ENCODE results near the gene BFSP2.

The BFSP2 gene, protein sequence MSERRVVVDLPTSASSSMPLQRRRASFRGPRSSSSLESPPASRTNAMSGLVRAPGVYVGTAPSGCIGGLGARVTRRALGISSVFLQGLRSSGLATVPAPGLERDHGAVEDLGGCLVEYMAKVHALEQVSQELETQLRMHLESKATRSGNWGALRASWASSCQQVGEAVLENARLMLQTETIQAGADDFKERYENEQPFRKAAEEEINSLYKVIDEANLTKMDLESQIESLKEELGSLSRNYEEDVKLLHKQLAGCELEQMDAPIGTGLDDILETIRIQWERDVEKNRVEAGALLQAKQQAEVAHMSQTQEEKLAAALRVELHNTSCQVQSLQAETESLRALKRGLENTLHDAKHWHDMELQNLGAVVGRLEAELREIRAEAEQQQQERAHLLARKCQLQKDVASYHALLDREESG
- 0 to 0.46 (median 0.19) reads per million in 4 donors for total RNA-seq

DNA sequence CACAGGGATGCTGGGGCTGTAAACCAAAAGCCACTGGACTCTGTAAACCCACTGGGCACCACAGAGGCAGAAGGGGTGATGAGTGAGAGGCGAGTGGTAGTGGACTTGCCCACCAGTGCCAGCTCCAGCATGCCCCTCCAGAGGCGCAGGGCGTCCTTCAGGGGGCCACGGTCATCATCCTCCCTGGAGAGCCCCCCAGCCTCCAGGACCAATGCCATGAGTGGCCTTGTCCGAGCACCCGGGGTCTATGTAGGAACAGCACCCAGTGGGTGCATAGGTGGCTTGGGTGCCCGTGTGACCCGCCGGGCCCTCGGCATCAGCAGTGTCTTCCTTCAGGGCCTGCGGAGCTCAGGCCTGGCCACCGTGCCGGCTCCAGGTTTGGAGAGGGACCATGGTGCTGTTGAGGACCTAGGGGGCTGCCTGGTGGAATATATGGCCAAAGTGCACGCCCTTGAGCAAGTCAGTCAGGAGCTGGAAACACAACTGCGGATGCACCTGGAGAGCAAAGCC, at the start of gene BFSP2:
BFSP2 (plus strand) TSS at position 51 of the 510 bp plus-strand sequence; CDS start at position 79, 28 bp downstream.
- no peak for DNase-seq

DNA sequence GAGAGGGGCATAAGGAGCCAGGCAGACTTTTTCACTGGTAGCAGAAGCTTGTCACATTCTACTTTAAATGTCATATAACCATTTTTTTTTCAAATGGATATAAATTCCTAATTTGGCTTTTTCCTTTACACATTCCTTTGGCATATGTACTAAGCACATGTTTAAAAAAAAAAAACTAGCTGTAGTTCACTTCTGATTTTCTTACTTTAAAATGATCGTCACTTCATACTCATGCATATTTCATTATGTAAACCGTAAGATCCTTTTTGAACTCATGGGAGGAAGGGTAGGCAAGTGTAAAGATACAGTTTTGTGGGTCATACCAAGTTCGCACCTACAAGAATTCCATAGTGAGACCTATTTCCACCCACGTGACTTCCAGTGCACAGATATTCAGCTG, 45.1 kb upstream of the BFSP2 start:
- no peak for DNase-seq

DNA sequence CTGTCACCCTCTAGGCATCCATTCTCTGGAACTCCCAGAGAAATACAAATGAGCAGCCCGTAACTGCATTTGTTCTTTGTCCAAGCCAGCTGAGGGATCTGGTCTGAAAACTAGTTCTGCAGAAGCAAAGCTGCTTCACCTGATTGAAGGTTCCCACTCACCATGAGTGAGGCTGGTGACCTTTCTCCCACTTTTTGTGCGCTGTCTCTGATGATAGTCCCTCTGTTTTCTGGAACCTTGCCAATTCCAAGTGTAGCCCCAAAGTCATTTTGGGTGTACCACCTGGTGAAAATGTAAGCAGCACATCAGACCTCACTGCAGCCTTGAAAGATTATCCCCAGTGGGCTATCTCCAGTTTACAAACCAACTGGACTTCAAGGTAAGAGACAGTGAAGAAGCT, 39.4 kb upstream of the BFSP2 start:
- DNase-seq = no peak

DNA sequence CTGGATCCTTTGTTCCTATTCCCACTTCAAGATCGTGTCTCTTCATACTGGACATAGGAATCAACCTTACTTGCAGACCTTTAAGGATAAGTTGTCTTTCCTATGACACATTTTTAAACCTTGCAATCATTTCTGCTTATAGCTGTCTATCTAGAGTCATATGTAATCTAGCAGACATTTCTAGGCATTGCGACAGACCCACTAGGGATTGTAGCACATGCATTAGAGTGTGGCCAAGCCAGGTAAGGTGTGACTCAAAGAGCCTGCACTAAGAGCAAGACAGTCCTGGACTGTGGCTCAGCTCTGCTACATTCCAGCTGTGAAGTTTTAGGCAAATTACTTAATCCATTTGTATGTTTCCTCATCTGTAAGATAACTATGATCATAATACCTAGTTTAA, 38.8 kb upstream of the BFSP2 start:
- no peak for DNase-seq

DNA sequence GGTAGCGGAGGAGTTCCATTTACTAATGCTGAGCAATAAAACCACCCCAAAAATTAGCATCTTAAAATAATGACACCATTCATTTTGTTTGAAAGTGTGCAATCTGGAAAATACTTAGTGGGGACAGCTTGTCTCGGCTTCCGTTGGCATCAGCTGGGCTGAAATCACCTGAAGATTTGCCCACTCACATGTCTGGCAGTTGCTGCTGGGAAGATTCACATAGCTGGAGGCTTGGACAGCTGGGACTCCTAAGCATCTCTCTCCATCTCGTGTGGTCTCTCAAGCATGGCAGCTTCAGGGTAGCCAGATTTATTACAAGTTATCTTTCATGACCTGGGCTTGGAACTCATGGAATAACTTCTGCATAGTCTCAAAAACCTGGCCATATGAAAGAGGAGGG, 38.4 kb upstream of the BFSP2 start:
- no peak for DNase-seq

DNA sequence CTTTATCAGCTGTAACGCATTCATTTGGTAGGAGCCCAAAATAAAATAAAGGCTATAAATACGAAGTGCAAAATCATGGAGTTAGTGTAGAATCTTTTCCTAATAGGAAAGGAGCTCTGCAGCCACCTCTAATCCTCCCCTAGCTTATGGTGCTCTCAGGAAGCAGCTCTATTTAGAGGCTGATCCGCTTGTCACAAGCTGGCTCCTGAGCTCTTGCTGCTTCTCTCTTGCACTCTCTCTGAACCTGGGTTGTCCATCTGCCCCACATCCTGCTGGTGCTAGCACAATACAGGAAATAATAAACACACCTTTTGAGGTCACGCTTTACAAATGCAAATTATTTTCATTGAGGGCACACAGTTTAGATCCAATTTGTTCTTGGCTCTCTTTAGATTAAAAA, 37.3 kb upstream of the BFSP2 start:
- no peak for DNase-seq

DNA sequence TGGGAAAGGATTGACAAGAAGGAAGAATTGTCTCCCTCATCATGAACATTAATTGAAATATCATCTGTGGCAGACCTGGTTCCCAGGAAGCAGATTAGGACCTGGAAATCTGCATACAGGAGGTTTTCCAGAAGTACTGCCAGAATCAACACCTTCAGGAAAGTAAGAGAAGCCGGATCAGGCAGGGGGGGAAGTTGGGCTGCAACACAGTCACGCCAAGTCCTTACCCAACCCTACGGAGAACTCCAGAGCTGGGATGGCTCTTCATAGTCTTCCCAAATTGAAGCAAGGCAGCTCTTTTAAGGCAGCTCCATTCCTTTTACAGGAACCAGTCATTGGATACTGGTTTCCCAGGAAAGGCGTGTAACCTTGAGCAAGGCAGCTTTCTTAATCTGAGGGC, 35.2 kb upstream of the BFSP2 start:
- DNase-seq = no peak

DNA sequence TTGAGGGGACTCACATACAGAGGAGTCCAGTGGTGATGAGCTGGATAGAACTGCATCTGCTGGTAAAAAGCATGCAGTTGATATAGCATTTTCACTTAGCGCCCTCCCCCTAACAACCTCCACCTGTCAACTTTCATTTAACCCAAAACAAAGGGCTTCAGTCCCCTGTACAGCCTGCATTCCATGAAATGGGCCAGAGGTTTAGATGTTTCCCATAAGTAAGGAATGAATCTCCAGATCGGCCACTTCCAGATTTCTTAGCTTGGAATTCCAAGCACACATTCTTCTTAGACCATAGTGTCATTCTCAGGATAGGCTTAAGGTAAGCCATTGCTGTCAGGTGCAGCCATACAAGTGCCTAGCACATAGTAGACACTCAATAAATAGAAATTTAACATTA, 32.9 kb upstream of the BFSP2 start:
- DNase-seq = no peak

DNA sequence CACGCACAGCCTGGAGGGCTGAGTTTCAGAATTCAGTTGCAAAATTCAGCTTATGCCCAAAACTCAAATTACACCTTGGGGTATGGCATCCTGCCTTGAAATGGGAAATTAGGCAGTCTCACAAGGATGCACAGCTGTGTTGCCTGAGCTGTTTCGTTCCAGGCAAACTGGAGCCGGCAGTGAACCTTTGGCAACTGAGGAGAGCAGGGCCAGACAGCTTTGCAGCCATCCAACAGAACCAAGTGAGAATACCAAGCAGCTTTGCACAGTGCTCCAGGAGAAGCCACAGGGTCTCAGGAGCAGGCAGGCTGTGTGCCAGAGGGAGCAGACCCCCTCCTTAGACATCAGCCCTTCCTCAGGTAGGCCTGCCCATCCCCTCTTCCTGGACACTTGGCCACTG, 32.5 kb upstream of the BFSP2 start:
- no peak for DNase-seq

DNA sequence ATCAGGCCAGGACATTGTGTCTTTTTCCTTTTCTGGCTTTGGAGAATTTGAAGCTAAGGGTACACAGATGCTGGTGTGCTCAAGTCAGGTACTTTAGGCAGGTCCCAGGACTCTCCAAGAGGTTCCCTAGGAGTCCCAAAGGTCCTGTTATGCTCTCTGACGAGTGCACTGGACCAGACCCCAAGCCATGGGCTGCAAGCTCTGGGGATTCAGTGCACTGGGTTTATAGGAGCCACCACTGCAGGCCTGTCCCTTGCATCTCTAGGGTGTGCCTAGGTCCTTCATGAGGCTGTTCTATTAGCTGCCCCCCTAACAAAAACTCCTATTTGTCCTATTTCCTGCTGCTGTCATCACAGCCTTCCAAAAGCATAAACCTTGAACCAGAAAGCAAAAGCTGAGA, 31.9 kb upstream of the BFSP2 start:
- DNase-seq = no peak

DNA sequence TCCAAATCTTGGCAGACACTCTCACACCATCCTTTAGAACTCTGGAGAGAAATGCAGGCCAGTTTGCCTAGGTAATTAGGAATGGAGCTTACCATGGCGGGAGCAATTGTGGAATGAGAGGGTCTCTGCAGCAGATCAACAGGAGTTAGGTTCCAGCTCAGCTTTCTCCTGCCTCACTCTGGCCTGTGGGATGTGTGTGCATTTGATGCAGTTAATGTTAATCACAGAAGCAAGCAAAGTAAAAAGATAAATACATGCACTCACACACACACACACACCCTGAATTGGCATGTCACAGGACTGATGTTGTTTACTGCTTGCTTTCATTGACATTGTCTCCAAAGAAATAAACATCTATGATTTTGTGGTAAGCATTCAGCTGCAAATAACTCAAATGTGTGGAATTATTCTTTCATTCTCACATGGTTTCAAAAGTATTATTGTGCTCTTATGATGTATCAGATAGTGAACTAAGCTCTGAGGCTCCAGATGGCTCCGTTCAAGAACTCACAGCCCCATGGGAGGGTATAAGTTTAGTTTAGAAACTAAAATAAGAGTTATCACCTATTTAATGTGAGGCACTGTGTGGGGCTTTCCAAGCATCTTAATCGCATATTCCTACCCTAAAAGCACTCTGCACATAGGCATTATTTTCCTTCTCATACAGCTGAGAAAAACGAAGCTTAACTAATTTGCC, 31.3 kb upstream of the BFSP2 start:
- DNase-seq = no peak

DNA sequence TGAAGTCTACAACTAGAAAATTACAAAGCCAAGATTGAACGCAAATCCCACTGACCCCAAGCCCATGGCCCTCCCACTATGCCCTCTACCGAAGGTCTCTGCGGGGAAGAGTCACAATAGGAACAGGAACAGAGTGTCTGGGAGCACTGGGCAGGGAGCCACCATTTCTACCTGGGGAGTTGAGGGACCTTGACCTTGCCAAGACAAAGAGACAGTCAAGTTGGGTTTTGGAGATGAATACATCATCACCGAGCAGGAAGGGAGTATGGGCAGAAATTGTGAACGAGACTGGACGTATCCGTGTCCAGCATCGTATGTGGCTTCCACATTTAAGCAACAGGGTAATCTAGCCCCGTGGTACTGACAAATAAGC, 30.8 kb upstream of the BFSP2 start:
- no peak for DNase-seq

DNA sequence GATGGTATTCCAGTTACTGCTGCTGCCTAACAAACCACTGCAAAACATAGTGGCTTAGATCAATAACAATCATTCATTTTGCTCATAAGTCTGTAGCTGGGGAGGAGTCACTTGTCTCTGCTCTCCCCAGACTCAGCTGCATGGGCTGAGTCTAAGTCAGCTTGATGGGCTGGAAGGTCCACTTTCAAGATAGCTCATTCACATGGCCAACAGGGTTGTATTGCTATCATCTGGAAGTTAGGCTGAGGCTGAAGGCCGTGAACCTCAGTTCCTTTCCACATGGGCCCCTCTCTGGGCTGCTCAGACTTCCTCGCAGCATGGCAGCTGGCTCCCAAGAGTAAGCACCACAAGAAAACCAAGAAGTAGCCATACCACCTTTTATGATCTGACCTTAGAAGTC, 28.7 kb upstream of the BFSP2 start:
- no peak for DNase-seq

DNA sequence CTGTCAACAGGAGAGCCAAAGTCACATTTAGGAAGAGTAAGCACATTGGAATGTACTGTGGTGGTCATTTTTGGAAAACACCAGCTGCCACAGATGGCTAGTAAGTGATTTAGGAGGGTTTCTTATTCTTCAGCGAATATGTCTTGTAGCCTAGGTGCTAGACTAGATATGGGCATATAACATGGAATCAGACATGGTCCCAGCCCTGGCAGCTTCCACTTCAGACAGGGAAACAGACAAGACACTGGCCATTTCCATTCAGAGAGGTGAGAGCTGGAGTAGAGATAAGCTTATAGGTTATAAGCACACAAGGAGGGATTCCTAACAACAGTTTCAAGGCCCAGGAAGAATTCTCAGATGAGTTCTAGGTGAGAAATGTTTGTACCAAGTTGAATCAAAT, 28.2 kb upstream of the BFSP2 start:
- no peak for DNase-seq

DNA sequence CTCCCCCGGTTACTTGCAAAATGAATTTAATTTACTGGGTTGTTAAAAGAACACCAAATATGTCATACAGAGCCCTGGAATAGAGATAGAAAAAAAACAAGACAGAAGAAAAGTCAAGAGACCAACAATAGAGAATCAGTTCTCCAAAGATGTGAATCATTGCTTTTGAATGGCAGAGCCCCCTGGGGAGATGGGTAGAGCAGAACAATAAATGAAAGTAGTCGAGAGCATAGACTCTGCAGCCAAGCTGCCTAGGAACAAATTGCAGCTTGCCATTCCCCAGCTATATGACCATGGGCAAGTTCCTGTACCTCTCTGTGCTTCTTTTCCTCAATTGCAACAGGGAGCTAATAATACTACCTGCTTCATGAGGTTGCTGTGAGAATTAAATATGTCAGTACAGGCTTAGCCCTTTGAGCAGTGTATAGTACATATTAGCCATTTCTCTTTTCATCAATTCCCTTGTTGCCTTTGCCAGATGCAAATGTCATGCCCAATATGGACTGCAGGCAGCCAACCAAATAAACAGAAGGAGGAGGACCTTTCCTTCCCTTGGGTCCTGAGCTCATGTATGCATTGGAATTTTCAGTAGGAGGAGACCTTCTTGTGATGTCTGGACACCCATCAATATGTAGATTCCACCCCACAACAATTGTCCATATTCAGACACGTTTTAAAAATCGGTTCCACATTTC, 25.0 kb upstream of the BFSP2 start:
- DNase-seq = no peak

DNA sequence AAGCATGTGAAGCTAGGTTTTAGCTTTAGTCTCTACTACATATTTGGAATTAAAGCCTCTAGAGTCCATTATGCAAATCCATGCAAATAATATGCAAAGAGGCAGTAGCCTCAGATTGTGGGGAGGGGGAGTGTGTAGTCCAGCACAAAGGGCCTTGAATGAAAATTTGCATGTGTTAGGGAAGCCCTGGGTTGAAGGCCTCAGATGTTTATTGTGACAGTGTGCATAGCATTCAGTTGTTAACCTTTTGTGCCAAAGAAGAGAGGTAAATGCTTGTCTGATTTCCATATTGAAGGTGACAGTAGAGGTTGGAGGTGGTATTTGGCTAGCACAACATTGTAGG, 24.5 kb upstream of the BFSP2 start:
- DNase-seq = no peak

DNA sequence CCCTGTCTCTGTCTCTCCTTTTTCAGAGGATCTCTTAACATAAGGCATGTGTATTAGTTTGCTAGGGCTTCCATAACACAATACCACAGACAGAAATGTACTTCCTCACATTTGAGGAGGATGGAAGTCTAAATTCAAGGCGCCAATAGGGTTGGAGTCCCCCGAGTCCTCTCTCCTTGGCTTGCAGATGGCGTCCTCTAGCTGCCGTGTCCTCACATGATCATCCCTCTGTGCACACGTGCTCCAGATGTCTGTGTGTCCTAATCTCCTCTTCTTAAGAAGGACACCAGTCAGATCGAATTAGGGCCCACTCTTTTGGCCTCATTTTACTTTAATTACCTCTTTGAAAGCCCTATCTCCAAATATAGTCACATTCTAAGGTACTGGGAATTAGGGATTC, 23.0 kb upstream of the BFSP2 start:
- no peak for DNase-seq

DNA sequence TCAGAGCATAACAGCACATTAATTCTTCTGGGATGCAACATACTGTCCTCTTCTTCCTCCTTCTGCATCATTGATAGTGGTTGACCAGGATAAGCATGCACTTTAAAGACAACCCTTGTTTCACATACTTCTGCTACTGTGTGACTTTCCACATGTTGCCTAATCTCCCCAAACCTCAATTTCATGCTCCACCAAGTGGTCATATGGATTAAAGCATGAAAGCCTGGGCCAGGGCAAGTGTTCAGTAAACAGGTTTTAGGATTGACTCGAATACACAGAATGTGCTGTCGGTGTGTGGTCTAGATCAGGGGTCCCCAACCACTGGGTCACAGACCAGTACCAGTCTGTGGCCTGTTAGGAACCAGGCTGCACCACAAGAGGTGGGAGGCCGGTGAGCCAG, 22.5 kb upstream of the BFSP2 start:
- no peak for DNase-seq

DNA sequence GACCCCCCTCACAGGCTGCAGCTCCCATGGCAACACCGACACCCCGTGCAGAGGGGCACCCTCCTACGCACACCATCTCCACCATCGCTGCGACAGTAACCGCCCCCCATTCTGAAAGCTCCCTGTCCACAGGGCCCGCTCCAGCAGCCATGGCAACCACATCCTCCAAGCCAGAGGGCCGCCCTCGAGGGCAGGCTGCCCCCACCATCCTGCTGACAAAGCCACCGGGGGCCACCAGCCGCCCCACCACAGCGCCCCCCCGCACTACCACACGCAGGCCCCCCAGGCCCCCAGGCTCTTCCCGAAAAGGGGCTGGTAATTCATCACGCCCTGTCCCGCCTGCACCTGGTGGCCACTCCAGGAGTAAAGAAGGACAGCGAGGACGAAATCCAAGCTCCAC, 19.9 kb upstream of the BFSP2 start:
- no peak for DNase-seq

DNA sequence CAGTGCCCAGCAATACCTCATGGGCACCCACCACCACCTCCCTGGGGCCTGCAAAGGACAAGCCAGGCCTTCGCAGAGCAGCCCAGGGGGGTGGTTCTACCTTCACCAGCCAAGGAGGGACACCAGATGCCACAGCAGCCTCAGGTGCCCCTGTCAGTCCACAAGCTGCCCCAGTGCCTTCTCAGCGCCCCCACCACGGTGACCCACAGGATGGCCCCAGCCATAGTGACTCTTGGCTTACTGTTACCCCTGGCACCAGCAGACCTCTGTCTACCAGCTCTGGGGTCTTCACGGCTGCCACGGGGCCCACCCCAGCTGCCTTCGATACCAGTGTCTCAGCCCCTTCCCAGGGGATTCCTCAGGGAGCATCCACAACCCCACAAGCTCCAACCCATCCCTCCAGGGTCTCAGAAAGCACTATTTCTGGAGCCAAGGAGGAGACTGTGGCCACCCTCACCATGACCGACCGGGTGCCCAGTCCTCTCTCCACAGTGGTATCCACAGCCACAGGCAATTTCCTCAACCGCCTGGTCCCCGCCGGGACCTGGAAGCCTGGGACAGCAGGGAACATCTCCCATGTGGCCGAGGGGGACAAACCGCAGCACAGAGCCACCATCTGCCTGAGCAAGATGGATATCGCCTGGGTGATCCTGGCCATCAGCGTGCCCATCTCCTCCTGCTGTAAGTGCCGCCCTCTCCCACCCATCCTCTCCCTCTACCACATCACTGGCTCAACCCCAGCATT, 19.2 kb upstream of the BFSP2 start:
- no peak for DNase-seq

DNA sequence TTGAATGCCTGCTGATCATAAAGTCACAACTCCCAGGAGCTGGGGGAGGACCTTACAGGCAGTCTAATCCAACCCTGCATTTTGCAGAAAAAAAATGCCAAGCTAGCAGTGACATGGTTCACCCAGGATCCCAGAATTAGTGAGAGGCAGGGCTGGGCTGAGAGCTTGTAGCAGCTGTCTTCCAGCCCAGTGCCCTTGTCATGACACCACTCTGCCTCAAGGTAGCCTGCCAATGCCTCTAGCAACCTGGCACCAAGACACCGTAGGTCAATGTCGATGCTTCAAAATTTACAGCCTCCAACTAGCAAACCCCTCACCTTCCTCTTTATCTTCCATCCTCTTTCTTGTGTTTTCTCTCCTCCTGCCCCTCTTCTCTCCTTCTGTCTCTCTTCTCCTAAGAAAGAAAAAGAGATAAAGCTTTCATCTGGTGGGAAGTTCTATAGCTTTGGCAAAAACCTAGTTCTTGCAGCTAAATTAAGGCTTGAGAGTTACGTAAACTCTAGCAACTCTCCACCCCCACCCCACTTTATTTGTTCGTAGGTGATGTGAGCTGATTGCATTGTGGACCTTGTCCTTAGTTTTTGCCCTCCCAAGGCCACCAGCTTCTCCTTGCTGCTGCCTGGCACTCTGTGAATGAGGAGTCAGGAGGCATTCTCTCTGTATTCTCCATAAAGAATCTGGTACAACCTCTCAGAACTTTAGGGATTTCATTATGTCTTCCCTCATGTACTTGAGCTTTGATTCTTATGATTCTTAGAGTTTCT, 18.3 kb upstream of the BFSP2 start:
- DNase-seq = no peak

DNA sequence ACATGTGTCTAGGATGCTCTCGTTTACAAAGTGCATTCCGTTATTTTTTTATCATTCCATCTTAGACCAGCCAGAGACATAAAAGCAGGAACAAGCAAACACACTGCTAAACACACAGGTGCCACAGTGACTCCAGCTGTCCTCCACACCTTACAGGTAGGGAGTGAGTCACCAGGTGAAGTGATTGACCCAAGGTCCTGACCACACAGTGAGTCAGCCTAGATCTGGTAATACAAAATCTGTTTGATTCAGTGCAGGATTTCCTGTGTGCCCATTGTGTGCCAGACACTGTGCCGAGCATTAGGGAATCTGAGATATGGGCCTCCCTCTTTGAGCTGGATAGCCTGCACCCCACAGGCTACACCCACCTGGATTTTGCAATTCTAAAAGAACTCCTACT, 16.7 kb upstream of the BFSP2 start:
- no peak for DNase-seq

Measured in T-helper 1 cell (primary cell).